ENCODE results near the gene APOL6.
"Not testable (repeated sequence)": the region's sequence is repeated elsewhere in the genome, so short reads cannot be mapped to it uniquely, and the experiment has no call there.

Gene APOL6

GRCh38 chr22:35615156-35615555 lies 33.1 kb upstream of the APOL6 start:
- no peak for DNase-seq
- in situ Hi-C loops (cut with MboI; ENCODE audit: low pct_unique_long_range_greater_than_20kb, low sequenced_read_pairs), result no loop called here

- DNase-seq, result no peak
- in situ Hi-C loops (cut with MboI; ENCODE audit: low pct_unique_long_range_greater_than_20kb, low sequenced_read_pairs), result no loop called here
These were observed 32.2 kb upstream of the APOL6 start for GRCh38 chr22:35616043-35616442.

- no peak for DNase-seq
- in situ Hi-C loops (cut with MboI; ENCODE audit: low pct_unique_long_range_greater_than_20kb, low sequenced_read_pairs), result no loop called here
These were observed 31.0 kb upstream of the APOL6 start, which contains the start of gene MB for GRCh38 chr22:35617137-35617755. MB (minus strand) TSS chr22:35617329; CDS start chr22:35617257, 72 bp downstream.

GRCh38 chr22:35618427-35619223 lies 29.6 kb upstream of the APOL6 start:
- DNase-seq, result no peak
- in situ Hi-C loops (cut with MboI; ENCODE audit: low pct_unique_long_range_greater_than_20kb, low sequenced_read_pairs), result no loop called here

GRCh38 chr22:35619336-35620094 lies 28.7 kb upstream of the APOL6 start:
- no peak for DNase-seq
- in situ Hi-C loops (cut with MboI; ENCODE audit: low pct_unique_long_range_greater_than_20kb, low sequenced_read_pairs), result no loop called here

GRCh38 chr22:35620624-35621251 lies 27.5 kb upstream of the APOL6 start:
- no peak for DNase-seq

GRCh38 chr22:35621451-35621850 lies 26.8 kb upstream of the APOL6 start:
- no peak for DNase-seq
- in situ Hi-C loops (cut with MboI; ENCODE audit: low pct_unique_long_range_greater_than_20kb, low sequenced_read_pairs), result no loop called here

More at GRCh38 chr22:35620624-35621251, 27.5 kb upstream of the APOL6 start:
- in situ Hi-C loops (cut with MboI; ENCODE audit: low pct_unique_long_range_greater_than_20kb, low sequenced_read_pairs), result no loop called here

GRCh38 chr22:35622191-35622913 lies 25.9 kb upstream of the APOL6 start:
- DNase-seq, result no peak
- in situ Hi-C loops (cut with MboI; ENCODE audit: low pct_unique_long_range_greater_than_20kb, low sequenced_read_pairs), result no loop called here

- in situ Hi-C loops (cut with MboI; ENCODE audit: low pct_unique_long_range_greater_than_20kb, low sequenced_read_pairs), result not testable (repeated sequence)
These were observed 24.4 kb upstream of the APOL6 start for GRCh38 chr22:35623885-35624284.

GRCh38 chr22:35624547-35624946 lies 23.7 kb upstream of the APOL6 start:
- in situ Hi-C loops (cut with MboI; ENCODE audit: low pct_unique_long_range_greater_than_20kb, low sequenced_read_pairs), result no loop called here
- DNase-seq, result no peak

More at GRCh38 chr22:35623885-35624284, 24.4 kb upstream of the APOL6 start:
- not testable (repeated sequence) for DNase-seq

- DNase-seq, result no peak
- in situ Hi-C loops (cut with MboI; ENCODE audit: low pct_unique_long_range_greater_than_20kb, low sequenced_read_pairs), result loop anchor here (25.0 kb wide), 2 partner anchors 286 to 486 kb away; no protein-coding TSS in a partner anchor
These were observed 22.3 kb upstream of the APOL6 start for GRCh38 chr22:35625763-35626432.

GRCh38 chr22:35627267-35628041 lies 20.8 kb upstream of the APOL6 start:
- in situ Hi-C loops (cut with MboI; ENCODE audit: low pct_unique_long_range_greater_than_20kb, low sequenced_read_pairs), result loop anchor here (25.0 kb wide), 2 partner anchors 285 to 485 kb away; no protein-coding TSS in a partner anchor
- DNase-seq, result peak; percentile 74

GRCh38 chr22:35628732-35629131 lies 19.5 kb upstream of the APOL6 start:
- in situ Hi-C loops (cut with MboI; ENCODE audit: low pct_unique_long_range_greater_than_20kb, low sequenced_read_pairs), result loop anchor here (25.0 kb wide), 2 partner anchors 284 to 484 kb away; no protein-coding TSS in a partner anchor
- DNase-seq, result no peak

- peak; percentile 67 for DNase-seq
- in situ Hi-C loops (cut with MboI; ENCODE audit: low pct_unique_long_range_greater_than_20kb, low sequenced_read_pairs), result loop anchor here (25.0 kb wide), 2 partner anchors 283 to 483 kb away; no protein-coding TSS in a partner anchor
These were observed 18.6 kb upstream of the APOL6 start for GRCh38 chr22:35629406-35630216.

GRCh38 chr22:35630387-35630793 lies 17.9 kb upstream of the APOL6 start:
- no peak for DNase-seq
- in situ Hi-C loops (cut with MboI; ENCODE audit: low pct_unique_long_range_greater_than_20kb, low sequenced_read_pairs), result loop anchor here (25.0 kb wide), 2 partner anchors 282 to 482 kb away; no protein-coding TSS in a partner anchor

- in situ Hi-C loops (cut with MboI; ENCODE audit: low pct_unique_long_range_greater_than_20kb, low sequenced_read_pairs), result loop anchor here (25.0 kb wide), 2 partner anchors 281 to 481 kb away; no protein-coding TSS in a partner anchor
- DNase-seq, result no peak
These were observed 17.4 kb upstream of the APOL6 start for GRCh38 chr22:35630891-35631290.

Data from KBM-7 (cell line).